Stimulated activated CD4-positive, alpha-beta T cell treated with anti-CD3 and anti-CD28 coated beads, Interleukin-15, amount 100 ng/mL, for 1 hour (primary cell): ENCODE results near the gene CDH13.

ENCODE experiments used
- DNase-seq, 2 donors: peaks; one replicate each; pipeline ENCODE4 v3.0.0-alpha.2; 2020; ENCODE audit warnings: low read depth in 1 of 2, low spot score in 1 of 2

Gene CDH13

DNA sequence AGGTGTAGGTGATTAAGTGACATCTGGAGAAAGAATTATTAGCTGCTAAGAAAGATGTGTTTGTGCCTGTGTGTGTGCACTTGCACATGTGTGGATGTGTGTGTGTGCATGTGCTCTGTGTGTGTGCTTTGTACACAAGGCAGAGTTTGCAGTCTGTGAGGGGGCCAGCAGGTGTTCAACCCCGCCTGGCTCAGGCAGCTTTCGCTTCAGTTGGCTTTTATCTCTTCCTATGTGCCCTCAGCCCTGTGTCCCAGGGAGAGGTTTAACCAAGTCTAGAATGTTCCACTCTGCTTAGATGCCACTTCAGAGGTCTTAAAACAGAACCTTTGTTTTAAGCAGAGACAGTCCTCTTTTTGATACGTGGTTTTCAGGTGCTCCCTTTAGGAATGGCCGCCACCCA is 58.8 kb downstream of the CDH13 start:
- DNase-seq: no peak

DNA sequence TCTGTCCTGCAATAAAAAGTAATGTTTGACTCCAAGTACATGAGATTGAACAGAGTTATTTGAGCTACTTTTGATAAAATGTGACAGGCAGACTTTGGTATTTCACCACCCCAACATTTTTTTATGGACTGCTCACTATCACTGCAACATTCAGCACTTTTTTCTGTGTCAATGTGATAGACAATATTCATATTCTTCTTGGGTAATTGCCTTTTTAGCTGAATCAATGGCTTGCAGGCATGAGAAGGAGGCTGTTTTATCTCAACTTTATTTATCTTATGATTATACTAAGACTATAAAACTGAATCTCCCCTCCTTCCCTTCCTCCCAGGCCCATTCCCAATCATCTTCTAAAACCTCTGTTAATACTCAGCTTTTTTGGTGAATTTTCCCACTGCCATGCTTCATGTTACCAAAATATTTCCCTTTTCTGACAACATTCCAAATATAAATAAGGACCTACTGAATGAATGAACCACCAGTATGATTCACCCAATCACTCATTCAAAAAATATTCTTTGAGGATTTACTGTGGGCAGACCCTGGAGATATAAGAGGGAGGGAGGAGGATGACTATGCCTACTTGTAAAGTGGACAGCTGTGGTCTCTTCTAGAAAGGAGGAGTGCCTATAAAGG is 67.6 kb downstream of the CDH13 start:
- DNase-seq: no peak

DNA sequence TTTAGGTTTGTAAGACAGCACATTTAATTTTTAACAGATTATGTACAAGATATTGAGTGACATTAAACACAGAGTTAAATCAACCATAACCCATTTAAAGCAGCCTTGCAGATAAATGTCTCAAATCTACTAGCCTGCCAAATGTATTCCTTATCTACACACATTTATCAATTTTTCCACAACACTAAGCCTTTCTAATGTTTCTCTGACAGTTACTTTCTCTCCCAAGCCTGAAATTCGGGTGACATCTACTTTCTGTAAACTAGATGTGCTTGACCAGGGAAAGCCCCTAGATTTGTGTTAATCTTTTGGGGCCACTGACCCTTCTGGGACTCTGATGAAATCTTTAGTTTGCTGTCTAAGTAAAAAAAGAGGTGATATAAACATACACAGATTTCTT is 69.0 kb downstream of the CDH13 start:
- DNase-seq: no peak

DNA sequence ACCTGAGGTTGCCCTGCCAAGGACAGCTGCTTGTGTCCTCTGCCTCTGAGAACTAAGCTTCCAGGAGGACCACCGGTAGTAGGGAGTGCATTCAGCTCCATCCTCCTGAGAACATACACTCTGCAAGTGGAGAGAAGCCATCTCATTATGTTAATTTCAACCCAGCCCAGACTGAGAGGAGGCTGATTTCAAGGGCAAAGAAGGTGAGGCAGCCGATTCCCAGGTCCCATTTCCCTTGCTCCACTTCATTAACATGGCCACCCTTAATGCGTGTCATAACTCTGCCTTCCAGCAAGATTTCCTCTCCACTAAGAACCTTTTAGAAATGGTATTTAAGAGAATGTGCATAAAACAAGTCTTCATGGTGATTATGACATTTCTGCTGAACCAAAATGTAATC is 72.5 kb downstream of the CDH13 start:
- DNase-seq: no peak

DNA sequence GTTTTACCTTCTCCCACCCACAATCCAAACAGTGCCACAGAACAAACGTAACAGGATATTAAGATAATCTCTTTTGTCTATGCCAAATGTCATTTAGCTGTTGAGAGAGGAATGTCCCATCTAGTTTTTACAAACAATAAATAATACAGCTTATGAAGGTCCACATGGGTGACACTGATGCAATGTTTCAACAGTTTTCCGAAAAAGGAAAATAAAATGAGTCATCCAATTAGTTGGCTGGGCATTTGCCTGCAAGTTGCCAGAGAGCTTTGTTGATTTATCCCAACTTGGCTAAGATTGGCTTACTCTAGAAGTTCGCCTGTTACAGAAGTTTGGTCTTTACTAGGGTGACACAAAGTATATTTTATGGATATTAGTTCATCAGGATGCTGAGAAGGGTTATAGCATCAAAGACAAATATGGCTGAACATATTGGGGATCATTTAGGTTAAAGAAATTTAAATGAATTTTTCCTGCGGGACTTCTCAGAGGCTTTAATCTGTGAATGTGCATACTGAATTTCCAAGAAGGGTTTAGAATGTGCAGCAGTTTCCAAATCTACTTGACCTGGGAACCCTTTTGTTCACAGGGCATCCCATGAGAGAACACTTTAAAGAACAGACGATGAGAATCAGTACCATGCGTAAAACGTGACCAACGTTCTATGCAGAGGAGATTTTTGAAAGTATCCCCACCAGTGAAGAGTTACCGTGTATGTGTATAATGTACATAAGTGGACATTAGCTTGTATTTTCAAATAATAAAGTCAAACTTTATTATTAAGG is 73.1 kb downstream of the CDH13 start:
- DNase-seq: no peak

DNA sequence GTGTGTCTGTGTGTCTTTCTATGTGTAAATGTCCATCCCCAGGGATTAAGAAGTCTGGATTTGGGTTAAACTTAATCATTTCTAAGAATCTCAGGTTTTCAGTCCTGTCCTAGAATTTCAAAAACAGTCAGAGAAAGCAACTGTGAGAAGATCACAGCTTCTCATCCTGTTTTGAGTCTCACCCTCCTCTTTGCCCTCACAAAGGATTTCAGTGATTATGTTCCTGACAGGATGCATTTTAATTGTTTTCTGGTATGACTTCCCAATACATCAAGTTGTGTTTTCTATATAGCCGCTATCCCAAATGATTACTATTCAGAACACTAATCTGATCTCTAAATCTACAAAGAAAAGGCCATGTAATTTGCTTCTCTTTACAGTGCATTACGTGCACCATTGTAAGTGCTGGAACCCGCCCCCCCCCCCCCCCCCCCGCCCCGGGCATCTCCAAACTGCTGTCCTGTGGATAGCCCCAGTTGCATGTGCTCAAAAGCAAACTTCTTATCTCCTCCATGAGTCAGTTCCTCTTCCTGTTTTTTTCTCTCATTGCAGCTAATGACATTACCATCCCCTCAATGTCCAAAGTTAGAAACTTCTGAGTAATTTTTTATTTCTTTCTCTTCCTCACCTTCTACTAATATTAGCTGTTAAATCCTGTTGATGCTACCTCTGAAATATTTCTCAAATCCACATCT is 73.9 kb downstream of the CDH13 start:
- DNase-seq: no peak

DNA sequence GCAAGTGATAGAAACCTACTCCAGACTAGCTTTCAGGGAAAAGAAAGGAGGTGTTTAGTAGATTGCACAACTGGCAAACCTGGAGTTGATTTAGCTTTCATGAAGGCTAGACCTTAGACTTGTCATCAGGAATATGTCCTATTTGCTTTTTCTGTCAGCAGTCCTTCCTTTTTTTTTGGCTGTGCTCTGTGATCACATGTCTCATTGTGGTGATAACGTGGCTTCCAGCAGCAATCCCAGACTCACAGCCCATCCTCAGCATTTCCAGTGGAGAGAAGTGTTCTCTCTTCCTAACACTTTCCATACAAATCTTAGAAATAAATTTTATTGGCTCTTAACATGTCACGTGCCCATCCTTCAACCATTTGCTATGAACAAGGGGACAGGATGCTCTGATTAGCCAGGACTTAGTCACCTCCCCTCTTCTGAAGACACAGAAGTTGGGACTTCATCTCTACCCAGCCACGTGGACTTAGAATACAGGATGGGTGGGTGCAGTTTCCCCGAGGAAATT is 74.7 kb downstream of the CDH13 start:
- DNase-seq: no peak

DNA sequence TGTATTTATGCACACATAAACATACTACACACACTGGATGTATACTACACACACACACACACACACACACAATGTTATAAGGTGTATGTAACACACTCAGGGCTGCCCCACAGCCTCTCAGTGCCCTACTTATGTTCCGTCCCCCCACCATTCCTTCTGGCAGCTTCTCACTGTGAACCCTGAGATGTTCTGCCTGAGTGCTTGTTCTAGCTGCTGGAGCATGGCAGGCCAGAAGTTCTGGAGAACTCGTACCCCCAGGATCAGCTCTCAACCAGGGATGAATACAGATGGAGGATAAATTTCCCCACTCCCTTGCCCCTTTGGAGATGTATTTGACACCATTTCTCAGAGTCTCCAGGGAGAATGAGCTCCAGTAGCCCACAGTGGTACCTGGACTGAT is 76.4 kb downstream of the CDH13 start:
- DNase-seq: no peak

DNA sequence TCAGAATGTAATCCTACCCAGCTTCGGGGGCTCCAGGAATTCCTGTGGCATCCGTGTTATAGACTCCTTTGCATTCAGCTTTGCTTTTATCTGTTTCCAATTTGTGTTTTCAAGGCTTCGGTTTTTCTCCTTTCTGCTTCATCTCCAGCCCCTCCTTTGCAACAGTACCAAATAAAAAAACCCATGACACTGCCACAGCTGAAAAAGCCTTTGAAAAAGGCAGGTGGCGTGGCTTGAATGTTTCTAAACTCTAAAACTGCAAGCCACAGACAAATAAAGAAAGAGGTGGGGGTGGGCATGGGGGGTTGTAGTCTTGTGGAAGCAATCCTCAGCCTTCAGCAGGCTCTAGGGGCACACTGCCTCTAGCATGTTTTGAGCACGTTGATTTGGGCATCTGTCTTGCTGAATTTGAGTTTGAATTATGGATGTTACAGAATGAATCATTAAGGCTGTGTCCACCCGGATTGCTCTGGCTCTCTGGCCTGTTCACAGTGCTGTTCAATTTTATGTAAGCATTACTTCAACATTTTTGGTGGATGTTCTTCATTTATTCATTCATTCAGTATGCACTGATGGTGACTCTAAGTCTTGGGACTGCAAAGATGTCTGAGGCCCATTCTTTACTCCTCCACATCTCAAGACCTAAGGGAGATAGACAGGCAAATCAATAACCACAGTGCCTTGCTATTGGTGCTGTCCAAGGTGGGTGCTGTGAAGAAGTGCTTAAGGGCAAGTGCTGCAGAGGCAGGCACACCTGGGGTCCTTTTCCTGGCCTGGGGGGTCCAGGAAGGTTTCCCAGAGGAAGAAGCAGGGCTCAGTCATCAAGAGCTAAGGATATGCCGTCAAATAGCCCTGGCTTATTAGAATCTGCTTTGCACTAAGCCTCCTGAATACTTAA is 77.4 kb downstream of the CDH13 start:
- DNase-seq: no peak

DNA sequence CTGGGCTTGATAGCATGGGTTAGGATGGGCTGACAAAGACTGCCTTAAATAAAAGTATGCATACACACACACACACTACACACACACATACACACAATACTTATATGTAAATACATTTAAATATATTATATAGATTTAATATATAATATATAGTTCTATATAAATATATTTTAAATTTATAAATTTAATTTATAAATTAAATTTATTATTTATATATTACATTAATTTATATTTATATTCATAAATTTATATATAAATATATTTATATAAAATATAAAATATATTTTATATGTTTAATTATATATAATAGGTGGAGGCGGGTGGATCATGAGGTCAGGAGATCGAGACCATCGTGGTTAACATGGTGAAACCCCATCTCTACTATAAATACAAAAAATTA is 83.2 kb downstream of the CDH13 start:
- DNase-seq: no peak

DNA sequence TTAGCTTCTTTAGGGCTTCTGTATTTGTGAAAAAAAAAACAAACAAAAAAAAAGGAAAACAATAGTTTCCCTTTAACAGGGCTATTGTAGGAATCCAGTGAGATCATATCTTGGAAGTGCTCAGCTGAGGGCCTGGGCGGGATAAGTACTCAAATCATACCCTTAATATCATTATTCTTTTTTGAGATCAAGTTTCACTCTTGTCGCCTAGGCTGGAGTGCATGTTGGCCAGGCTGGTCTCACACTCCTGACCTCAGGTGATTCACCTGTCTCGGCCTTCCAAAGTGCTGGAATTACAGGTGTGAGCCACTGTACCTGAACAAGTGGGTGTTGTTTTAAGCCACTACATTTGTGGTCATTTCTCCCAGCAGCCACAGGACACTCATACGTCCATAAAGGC is 87.0 kb downstream of the CDH13 start:
- DNase-seq: no peak

DNA sequence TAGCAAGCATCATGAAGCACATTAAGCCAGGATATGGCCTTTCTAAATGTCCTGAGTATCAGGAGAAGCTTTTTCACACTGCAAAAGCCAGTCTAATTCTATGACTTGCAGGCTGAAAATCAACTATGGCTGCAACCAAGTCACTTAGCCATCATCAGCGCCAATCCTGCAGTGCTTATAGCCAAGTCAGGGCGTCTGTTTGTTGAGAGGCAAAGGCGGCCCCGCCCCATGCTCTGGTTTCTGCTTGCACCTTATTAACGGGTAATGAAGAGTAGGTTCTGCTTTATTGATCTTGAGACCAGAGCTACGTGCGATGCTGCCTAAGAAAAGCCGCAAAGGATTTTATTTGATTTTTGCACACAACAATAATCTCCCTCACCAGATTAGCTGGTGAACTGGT is 88.4 kb downstream of the CDH13 start:
- no peak for DNase-seq

DNA sequence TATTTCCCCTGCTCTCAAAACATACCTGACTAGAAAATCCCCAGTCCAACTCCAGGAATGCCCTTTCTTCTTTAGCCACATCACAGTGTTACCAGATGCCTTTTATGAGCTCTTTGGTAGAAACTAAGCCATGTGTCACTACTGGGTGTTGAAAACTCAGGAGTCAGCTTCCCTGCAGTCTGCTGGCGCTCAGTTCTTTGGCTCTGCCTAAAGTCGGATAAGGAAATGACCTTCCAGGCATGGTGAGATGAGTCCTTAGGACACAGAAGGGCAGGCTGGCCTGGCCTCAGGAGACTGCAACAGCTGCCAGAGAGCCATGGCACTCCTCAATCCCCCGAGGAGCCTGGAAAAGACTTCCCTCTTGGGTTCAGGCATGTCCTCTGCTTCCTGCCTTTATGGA is 89.1 kb downstream of the CDH13 start:
- DNase-seq: no peak

DNA sequence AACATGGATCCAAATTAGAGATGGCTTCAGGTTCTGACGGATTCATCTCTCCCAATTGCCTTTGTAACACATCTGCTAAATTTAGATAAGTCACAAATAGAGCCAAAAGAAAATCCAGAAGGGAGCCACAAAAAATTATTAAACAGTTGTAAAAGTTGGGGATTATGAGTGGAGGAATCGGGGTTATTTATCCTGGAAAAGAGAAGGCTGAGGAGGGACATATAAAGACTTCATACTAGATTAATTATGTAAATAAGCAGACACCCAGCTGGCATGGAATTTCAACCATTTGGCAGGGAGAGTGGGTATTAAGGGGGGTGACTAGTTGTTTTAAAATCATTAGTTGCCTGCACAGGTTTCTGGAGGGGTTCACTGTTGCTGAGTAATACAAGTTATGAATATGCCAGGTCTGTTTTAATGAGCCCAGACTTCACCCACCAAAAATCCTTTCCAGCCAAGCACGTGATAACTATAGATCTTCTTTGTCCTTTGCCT is 89.6 kb downstream of the CDH13 start:
- DNase-seq: no peak

DNA sequence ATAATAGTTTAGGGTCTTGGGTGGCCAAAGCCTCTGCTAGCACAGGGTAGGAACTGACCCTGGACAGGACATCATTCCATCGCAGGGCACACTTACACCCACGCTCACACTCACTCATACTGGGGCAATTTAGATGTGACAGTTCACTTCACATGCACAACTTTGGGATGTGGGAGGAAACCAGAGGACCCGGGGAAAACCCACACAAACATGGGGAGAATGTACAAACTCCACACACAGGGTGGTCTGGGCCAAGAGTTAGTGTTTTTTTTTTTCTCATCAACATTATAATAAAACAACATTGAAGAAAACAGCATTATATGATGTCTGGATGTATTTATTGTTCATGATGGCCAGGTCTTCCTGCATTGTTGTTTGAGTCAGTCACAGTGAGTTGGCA is 93.6 kb downstream of the CDH13 start:
- DNase-seq: no peak

DNA sequence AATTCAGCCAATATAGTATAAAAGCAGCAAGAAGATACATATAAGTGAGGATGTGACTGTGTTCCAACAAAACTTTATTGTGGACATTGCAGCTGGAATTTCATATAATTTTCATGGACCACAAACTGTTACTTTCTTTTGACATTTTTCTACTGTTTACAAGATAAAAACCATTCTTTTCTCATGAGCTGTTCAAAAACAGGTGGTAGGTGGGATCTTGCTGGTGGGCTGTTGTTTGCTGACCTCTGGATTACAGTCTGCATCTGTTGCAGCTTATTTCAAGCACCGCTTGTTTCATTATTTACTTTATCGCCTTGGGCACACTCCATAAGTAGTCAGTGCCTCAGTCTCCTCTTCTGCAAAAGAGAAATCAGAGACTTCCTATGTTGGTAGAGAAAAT is 99.5 kb downstream of the CDH13 start:
- no peak for DNase-seq

DNA sequence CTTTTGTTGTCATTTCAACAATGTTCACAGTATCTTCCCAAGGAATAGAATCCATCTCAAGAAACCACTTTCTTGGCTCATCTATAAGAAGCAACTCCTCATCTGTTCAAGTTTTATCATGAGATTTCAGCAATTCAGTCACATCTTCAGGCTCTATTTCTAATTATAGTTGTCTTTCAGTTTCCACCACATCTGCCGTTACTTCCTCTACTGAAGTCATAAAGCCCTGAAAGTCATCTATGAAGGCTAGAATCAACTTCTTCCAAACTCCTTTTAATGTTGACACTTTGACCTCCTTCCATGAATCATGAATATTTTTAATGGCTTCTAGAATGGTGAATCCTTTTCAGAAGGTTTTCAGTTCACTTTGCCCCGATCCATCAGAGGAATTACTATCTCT is 102.1 kb downstream of the CDH13 start:
- no peak for DNase-seq

DNA sequence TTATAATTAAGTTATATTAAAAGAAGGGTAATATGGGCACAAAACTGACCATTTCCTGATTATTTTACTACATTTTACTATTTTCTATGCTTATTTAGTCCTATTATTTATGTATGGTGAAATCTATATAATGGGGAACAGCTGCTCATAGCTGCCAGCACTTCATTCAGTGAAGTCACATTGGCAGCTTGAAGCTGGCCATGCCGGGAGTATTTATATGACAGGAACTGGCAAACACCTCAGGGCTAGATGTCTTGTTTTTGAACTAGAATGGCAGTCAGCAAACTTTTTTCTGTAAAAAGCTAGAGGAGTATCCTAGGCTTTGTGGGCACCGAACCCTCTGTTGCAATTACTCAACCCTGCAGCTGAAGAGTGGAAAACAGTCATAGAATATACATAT is 104.1 kb downstream of the CDH13 start:
- no peak for DNase-seq

DNA sequence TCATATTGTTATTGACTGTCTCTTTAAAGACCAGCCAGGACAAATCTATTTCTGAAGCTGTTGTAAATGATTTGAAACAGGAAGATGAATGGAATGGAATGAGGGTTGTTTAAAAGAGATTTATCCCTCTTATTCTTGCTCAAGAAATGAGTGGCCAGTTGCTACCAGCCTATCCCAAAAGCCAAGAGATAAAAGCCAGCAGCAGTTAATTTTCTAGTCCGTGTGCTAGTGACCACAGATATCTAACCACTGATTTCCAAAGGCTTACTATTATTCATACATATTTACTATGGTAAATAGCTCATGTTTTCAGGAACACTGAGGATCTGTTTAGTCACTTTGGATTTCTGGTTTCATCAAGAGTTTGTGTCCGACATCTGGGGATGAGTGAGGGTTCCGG is 105.7 kb downstream of the CDH13 start:
- DNase-seq: no peak

DNA sequence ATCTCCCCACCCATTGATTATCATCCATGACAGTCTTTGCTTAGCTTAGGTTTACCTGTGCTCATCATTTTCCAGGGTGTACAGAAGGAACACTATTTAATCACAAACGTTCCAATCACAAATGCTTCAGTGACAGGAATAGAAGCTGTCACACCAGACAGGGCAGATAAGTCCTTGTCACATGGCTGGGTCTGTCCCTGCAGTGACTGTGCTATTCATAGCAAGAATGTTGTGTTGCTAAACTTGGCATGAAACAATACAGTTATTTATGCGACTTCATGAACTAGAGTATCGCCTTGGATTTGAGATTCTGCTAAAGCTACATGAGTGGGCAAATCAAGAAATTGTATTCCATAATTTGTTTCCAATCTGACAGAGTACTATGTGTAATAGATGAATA is 108.4 kb downstream of the CDH13 start:
- no peak for DNase-seq

DNA sequence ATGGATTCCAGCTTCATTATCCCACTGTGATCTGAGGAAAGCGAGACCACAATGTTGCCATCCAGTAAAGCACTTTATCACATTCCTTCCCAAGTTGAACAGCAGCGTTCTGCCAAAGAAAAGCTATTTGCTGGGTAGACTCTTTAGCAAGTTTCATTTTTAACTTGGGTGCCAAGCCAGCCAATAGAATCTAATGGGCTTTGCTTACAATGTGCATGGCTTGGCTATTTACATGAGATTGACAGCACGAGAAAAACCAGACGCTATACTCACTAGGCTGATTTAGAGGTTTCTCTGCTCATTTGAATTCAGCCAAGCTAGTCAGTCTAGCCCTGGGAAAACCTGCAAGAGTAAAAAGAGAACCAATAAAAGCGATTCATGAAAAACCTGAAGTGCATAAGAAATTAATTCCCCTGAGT is 108.9 kb downstream of the CDH13 start:
- no peak for DNase-seq
